Activated naive CD4-positive, alpha-beta T cell treated with anti-CD3 and anti-CD28 coated beads, Interleukin-2, amount 50 U/mL, for 24 hours (primary cell): ENCODE data around the gene EYA2.
A peak's percentile ranks its signal among the peaks of the same experiment; 100 is the strongest.
"Not testable (repeated sequence)": the region's sequence is repeated elsewhere in the genome, so short reads cannot be mapped to it uniquely, and the experiment has no call there.

ENCODE experiments used
- H3K27ac Mint-ChIP-seq: one replicate; pipeline ENCODE4 v1.8.0; 2021; ENCODE audit warnings: mild to moderate bottlenecking, mixed read lengths
- H3K27me3 Mint-ChIP-seq: one replicate; pipeline ENCODE4 v1.8.0; 2021; ENCODE audit warnings: mixed read lengths
- H3K36me3 Mint-ChIP-seq: one replicate; pipeline ENCODE4 v1.8.0; 2021; ENCODE audit warnings: mixed read lengths
- H3K4me1 Mint-ChIP-seq: one replicate; pipeline ENCODE4 v1.8.0; 2021; ENCODE audit warnings: mixed read lengths
- H3K4me3 Mint-ChIP-seq: one replicate; pipeline ENCODE4 v1.8.0; 2021; ENCODE audit warnings: mild to moderate bottlenecking, mixed read lengths
- H3K9me3 Mint-ChIP-seq: one replicate; pipeline ENCODE4 v1.8.0; 2021; ENCODE audit warnings: mixed read lengths

EYA2 gene

GRCh38 chr20:47204008-47204849 is 309.6 kb downstream of the EYA2 start:
- Mint-ChIP-seq H3K27ac (no peak overlapping the region), H3K27me3 (no peaks in the 10 kb centered on the region), H3K4me3 (no peak overlapping the region), H3K36me3 (no peaks in the 10 kb centered on the region), H3K9me3 (no peaks in the 10 kb centered on the region), H3K4me1 (no peaks in the 10 kb centered on the region)

- H3K27me3 Mint-ChIP-seq, H3K4me3 Mint-ChIP-seq, H3K4me1 Mint-ChIP-seq, H3K27ac Mint-ChIP-seq, H3K36me3 Mint-ChIP-seq, H3K9me3 Mint-ChIP-seq: not testable (repeated sequence)
These were observed 310.1 kb downstream of the EYA2 start for GRCh38 chr20:47204850-47205122.

- no peaks in the 10 kb centered on the region for H3K27me3 Mint-ChIP-seq
- no peak overlapping the region for H3K4me3 Mint-ChIP-seq
- no peak overlapping the region for H3K27ac Mint-ChIP-seq
- peaks cover 2% of the 10 kb centered on the region for H3K36me3 Mint-ChIP-seq
- H3K9me3 Mint-ChIP-seq, result no peaks in the 10 kb centered on the region
- no peaks in the 10 kb centered on the region for H3K4me1 Mint-ChIP-seq
These were observed 311.0 kb downstream of the EYA2 start for GRCh38 chr20:47205577-47206123.

GRCh38 chr20:47206552-47206951 is 311.9 kb downstream of the EYA2 start:
- not testable (repeated sequence) for H3K9me3 Mint-ChIP-seq, H3K27ac Mint-ChIP-seq, H3K27me3 Mint-ChIP-seq, H3K4me1 Mint-ChIP-seq, H3K36me3 Mint-ChIP-seq, H3K4me3 Mint-ChIP-seq

- peaks cover 2% of the 10 kb centered on the region for H3K36me3 Mint-ChIP-seq
- no peak overlapping the region for H3K4me3 Mint-ChIP-seq
- no peaks in the 10 kb centered on the region for H3K4me1 Mint-ChIP-seq
- peak overlapping the region; percentile 0 for H3K27ac Mint-ChIP-seq
- H3K27me3 Mint-ChIP-seq, result no peaks in the 10 kb centered on the region
- no peaks in the 10 kb centered on the region for H3K9me3 Mint-ChIP-seq
These were observed 312.5 kb downstream of the EYA2 start for GRCh38 chr20:47206962-47207641.

- Mint-ChIP-seq H3K27ac (peak overlapping the region; percentile 23), H3K4me3 (no peak overlapping the region), H3K9me3 (no peaks in the 10 kb centered on the region), H3K36me3 (peaks cover 2% of the 10 kb centered on the region), H3K27me3 (no peaks in the 10 kb centered on the region), H3K4me1 (no peaks in the 10 kb centered on the region)
These were observed 314.0 kb downstream of the EYA2 start for GRCh38 chr20:47208534-47209174.

- H3K36me3 Mint-ChIP-seq, result peaks cover 2% of the 10 kb centered on the region
- H3K4me3 Mint-ChIP-seq, result no peak overlapping the region
- H3K27me3 Mint-ChIP-seq, result no peaks in the 10 kb centered on the region
- no peaks in the 10 kb centered on the region for H3K4me1 Mint-ChIP-seq
- no peak overlapping the region for H3K27ac Mint-ChIP-seq
- H3K9me3 Mint-ChIP-seq, result no peaks in the 10 kb centered on the region
These were observed 315.3 kb downstream of the EYA2 start for GRCh38 chr20:47209982-47210381.

- H3K36me3 Mint-ChIP-seq, result peaks cover 2% of the 10 kb centered on the region
- H3K4me1 Mint-ChIP-seq, result no peaks in the 10 kb centered on the region
- H3K4me3 Mint-ChIP-seq, result no peak overlapping the region
- no peak overlapping the region for H3K27ac Mint-ChIP-seq
- no peaks in the 10 kb centered on the region for H3K27me3 Mint-ChIP-seq
- H3K9me3 Mint-ChIP-seq, result no peaks in the 10 kb centered on the region
These were observed 315.8 kb downstream of the EYA2 start for GRCh38 chr20:47210470-47210869.

GRCh38 chr20:47211036-47211435 is 316.4 kb downstream of the EYA2 start:
- Mint-ChIP-seq H3K4me1 (no peaks in the 10 kb centered on the region), H3K27ac (no peak overlapping the region), H3K27me3 (no peaks in the 10 kb centered on the region), H3K9me3 (no peaks in the 10 kb centered on the region), H3K4me3 (no peak overlapping the region), H3K36me3 (peaks cover 5% of the 10 kb centered on the region)

GRCh38 chr20:47212606-47213207 is 318.1 kb downstream of the EYA2 start:
- H3K27me3 Mint-ChIP-seq, result no peaks in the 10 kb centered on the region
- peaks cover 5% of the 10 kb centered on the region for H3K36me3 Mint-ChIP-seq
- no peak overlapping the region for H3K4me3 Mint-ChIP-seq
- no peak overlapping the region for H3K27ac Mint-ChIP-seq
- H3K9me3 Mint-ChIP-seq, result no peaks in the 10 kb centered on the region
- H3K4me1 Mint-ChIP-seq, result no peaks in the 10 kb centered on the region

- Mint-ChIP-seq H3K36me3 (peaks cover 11% of the 10 kb centered on the region), H3K4me1 (no peaks in the 10 kb centered on the region), H3K4me3 (no peak overlapping the region), H3K27ac (no peak overlapping the region), H3K9me3 (no peaks in the 10 kb centered on the region), H3K27me3 (no peaks in the 10 kb centered on the region)
These were observed 319.3 kb downstream of the EYA2 start for GRCh38 chr20:47213966-47214365.

- no peaks in the 10 kb centered on the region for H3K4me1 Mint-ChIP-seq
- H3K4me3 Mint-ChIP-seq, result no peak overlapping the region
- H3K9me3 Mint-ChIP-seq, result no peaks in the 10 kb centered on the region
- H3K27ac Mint-ChIP-seq, result peak overlapping the region; percentile 92
- H3K36me3 Mint-ChIP-seq, result peaks cover 12% of the 10 kb centered on the region
- no peaks in the 10 kb centered on the region for H3K27me3 Mint-ChIP-seq
These were observed 321.2 kb downstream of the EYA2 start for GRCh38 chr20:47215653-47216397.

GRCh38 chr20:47216819-47217410 is 322.3 kb downstream of the EYA2 start:
- Mint-ChIP-seq H3K9me3 (no peaks in the 10 kb centered on the region), H3K27me3 (no peaks in the 10 kb centered on the region), H3K4me3 (no peak overlapping the region), H3K4me1 (no peaks in the 10 kb centered on the region), H3K36me3 (peaks cover 12% of the 10 kb centered on the region), H3K27ac (peak overlapping the region; percentile 52)

GRCh38 chr20:47217482-47218446 is 323.1 kb downstream of the EYA2 start:
- Mint-ChIP-seq H3K9me3 (no peaks in the 10 kb centered on the region), H3K27ac (no peak overlapping the region), H3K4me3 (no peak overlapping the region), H3K36me3 (peaks cover 15% of the 10 kb centered on the region), H3K4me1 (no peaks in the 10 kb centered on the region), H3K27me3 (no peaks in the 10 kb centered on the region)
